Endothelial cell of umbilical vein (primary cell): ENCODE results near the gene ATP13A4. TPM values are rescaled to one million over a fixed set of nuclear protein-coding genes. Genes with fewer than 3 reads are reported as not detected.
A peak's percentile ranks its signal among the peaks of the same experiment; 100 is the strongest.

Experiments
- BruUV-seq: library from RNA; stranded (reverse); fragments of 400-500 nt; replicated peaks from 2 replicates; lab custom pipeline; 2021; lab: Mats Ljungman, UMichigan
- CTCF ChIA-PET: fragments of 300-600, 350-600 bp; sonication (Branson Sonifier 250); formaldehyde crosslinking; loops from one replicate; lab custom pipeline; 2021; ENCODE audit warnings: antibody characterized with exemption, inconsistent platforms; lab: Charles Lee
- POLR2A ChIA-PET: fragments of 300-600, 350-600 bp; sonication (Branson Sonifier 250); formaldehyde crosslinking; loops from one replicate; lab custom pipeline; 2021; ENCODE audit warnings: antibody characterized with exemption, inconsistent platforms; lab: Charles Lee
- DNase-seq: peaks from one replicate; pipeline ENCODE4 v3.0.0-alpha.2; 2011; ENCODE audit warnings: low read depth, low spot score
- FAIRE-seq: peaks from 2 replicates; lab custom pipeline; 2011; peaks lifted over from hg19 to GRCh38; lab: Jason Lieb, UNC
- H2AFZ ChIP-seq: 2 replicates; pipeline ENCODE4 v1.6.0; 2012; ENCODE audit warnings: low read depth, low read length, control low read depth, inconsistent platforms
- H3K27ac ChIP-seq: 2 replicates; pipeline ENCODE4 v1.5.1; 2011; ENCODE audit warnings: low read depth, mild to moderate bottlenecking, control low read depth, low read length, moderate library complexity; ENCODE audit not compliant: insufficient read depth
- H3K27me3 ChIP-seq, 2 experiments: 2 replicates each; pipeline versions ENCODE4 v1.6.0 to v1.6.1; 2011; ENCODE audit warnings: low read length in 2 of 2, mixed read lengths in 1 of 2; ENCODE audit not compliant: control insufficient read depth in 2 of 2, insufficient read depth in 2 of 2
- H3K36me3 ChIP-seq, 2 experiments: 2 replicates in 1 of 2; 3 replicates in 1 of 2; pipeline ENCODE4 v1.5.1; 2011; ENCODE audit warnings: low read length in 2 of 2, mild to moderate bottlenecking in 1 of 2, moderate library complexity in 1 of 2; ENCODE audit not compliant: control insufficient read depth in 2 of 2, insufficient read depth in 2 of 2; ENCODE audit errors: extremely low read depth in 1 of 2
- H3K4me1 ChIP-seq: 3 replicates; pipeline ENCODE4 v1.5.1; 2011; ENCODE audit warnings: mild to moderate bottlenecking, low read length; ENCODE audit not compliant: control insufficient read depth, insufficient read depth; ENCODE audit errors: extremely low read depth
- H3K4me2 ChIP-seq: 2 replicates; pipeline ENCODE4 v1.6.1; 2011; ENCODE audit warnings: low read length, control low read depth, mixed read lengths; ENCODE audit not compliant: insufficient read depth
- H3K4me3 ChIP-seq, 3 experiments: fragments of 200-600 bp in 1 of 3; sonication (generic), shearing (Covaris generic) in 1 of 3; replicated peaks in 1 of 3; 2 replicates each; pipeline ENCODE4 v1.5.1; 2011 to 2016; ENCODE audit warnings: control low read depth in 3 of 3, low read length in 3 of 3, mild to moderate bottlenecking in 2 of 3, inconsistent platforms in 1 of 3, low read depth in 1 of 3, moderate library complexity in 1 of 3; ENCODE audit not compliant: insufficient read depth in 1 of 3
- H3K79me2 ChIP-seq: 2 replicates; pipeline ENCODE4 v1.6.0; 2012; ENCODE audit warnings: low read length, inconsistent platforms; ENCODE audit not compliant: control insufficient read depth, insufficient read depth
- H3K9ac ChIP-seq: replicated peaks from 2 replicates; pipeline ENCODE3; 2011; ENCODE audit warnings: low read length, control low read depth; ENCODE audit not compliant: insufficient read depth; ENCODE audit errors: extremely low read depth
- H3K9me1 ChIP-seq: replicated peaks from 3 replicates; pipeline ENCODE4 v1.6.0; 2011; ENCODE audit warnings: mild to moderate bottlenecking, low read length; ENCODE audit not compliant: control insufficient read depth, insufficient read depth; ENCODE audit errors: extremely low read depth
- H3K9me3 ChIP-seq: replicated peaks from 2 replicates; pipeline ENCODE4 v1.5.1; 2012; ENCODE audit warnings: low read length, inconsistent platforms; ENCODE audit not compliant: control insufficient read depth, insufficient read depth
- H4K20me1 ChIP-seq: replicated peaks from 2 replicates; pipeline ENCODE3; 2011; ENCODE audit warnings: mild to moderate bottlenecking, low read length; ENCODE audit not compliant: control insufficient read depth, insufficient read depth; ENCODE audit errors: extremely low read depth
- CTCF ChIP-seq, 2 donors: IDR thresholded peaks; 1 replicate in 1 of 2; 2 replicates in 1 of 2; pipeline ENCODE4 v1.5.1; 2011; ENCODE audit warnings: low read length in 2 of 2, mild to moderate bottlenecking in 2 of 2, moderate library complexity in 2 of 2, control low read depth in 1 of 2, inconsistent platforms in 1 of 2, low read depth in 1 of 2; ENCODE audit not compliant: insufficient read depth in 1 of 2; ENCODE audit errors: extremely low read depth in 1 of 2
- EZH2 ChIP-seq: IDR thresholded peaks from 2 replicates; pipeline ENCODE4 v1.6.1; 2012; ENCODE audit warnings: borderline replicate concordance, low read depth, mild to moderate bottlenecking, moderate library complexity, low read length, inconsistent platforms; ENCODE audit not compliant: severe bottlenecking
- FOS ChIP-seq: IDR thresholded peaks from 2 replicates; pipeline ENCODE4 v1.6.1; 2011; ENCODE audit warnings: mild to moderate bottlenecking, low read length, moderate library complexity, borderline replicate concordance; ENCODE audit not compliant: insufficient read depth
- GATA2 ChIP-seq: IDR thresholded peaks from 2 replicates; pipeline ENCODE4 v1.7.0; 2011; ENCODE audit warnings: low read depth, mild to moderate bottlenecking, moderate library complexity, mixed read lengths, low read length; ENCODE audit not compliant: insufficient read length, insufficient read depth
- POLR2AphosphoS5 ChIP-seq: IDR thresholded peaks from 2 replicates; pipeline ENCODE4 v1.6.1; 2012; ENCODE audit warnings: low read depth, mild to moderate bottlenecking, control low read depth, low read length, moderate library complexity; ENCODE audit not compliant: insufficient read depth
- dilution Hi-C: fragments of 300-500 bp; cut with MboI; formaldehyde crosslinking; loops from one replicate; pipeline ENCODE4 v1.15.0; 2019; ENCODE audit warnings: low sequenced_read_pairs; ENCODE audit not compliant: extremely low pct_ligation_motif_present
- intact Hi-C: fragments of 100-400 bp; cut with micrococcal nuclease; formaldehyde crosslinking; loops from one replicate; pipeline ENCODE4 v1.10.0; 2022
- polyA plus RNA-seq, 4 experiments: library from polyadenylated mRNA; depleted of rRNA in 3 of 4; stranded (reverse) in 3 of 4; unstranded in 1 of 4; fragments of >200 nt; gene quantifications; 2 replicates each; pipeline versions ENCODE4 v1.2.1 to v1.2.3, GENCODE V29; 2011 to 2012; ENCODE audit warnings: missing spikeins in 1 of 4
- total RNA-seq: library from RNA; stranded (reverse); gene quantifications from 2 replicates; pipeline ENCODE4 v1.2.3, GENCODE V29; 2021

The ATP13A4 gene
- total and polyA plus RNA-seq, 2 donors (not counting 3 experiments of a cell fraction or from before 2014, with no cell fraction given): not detected

- no peak overlapping the region for H3K9ac ChIP-seq
- FAIRE-seq (no peak), DNase-seq (peak; percentile 4)
- H3K4me3 ChIP-seq: no peak overlapping the region
- no peaks in the 10 kb centered on the region for H3K79me2 ChIP-seq
- CTCF ChIA-PET: interaction anchor here (1.1 kb wide), 1 partner anchor 10 kb away, joined by 3 read pairs; no protein-coding TSS in a partner anchor
- POLR2A ChIA-PET: no interaction called here
- no TSS peak for BruUV-seq
- H3K4me2 ChIP-seq: no peak overlapping the region
- H3K4me1 ChIP-seq: no peaks in the 10 kb centered on the region
- no peak for TF ChIP-seq GATA2
- no peak overlapping the region for H2AFZ ChIP-seq
- H3K27ac ChIP-seq: no peak overlapping the region
- no peaks in the 10 kb centered on the region for H4K20me1 ChIP-seq
- no peaks in the 10 kb centered on the region for H3K9me3 ChIP-seq
- no peaks in the 10 kb centered on the region for H3K36me3 ChIP-seq
- intact Hi-C loops (no loop called here), dilution Hi-C loops (no loop called here)
- H3K27me3 ChIP-seq: no peaks in the 10 kb centered on the region
- no peaks in the 10 kb centered on the region for H3K9me1 ChIP-seq
Measured at GRCh38 chr3:193391902-193392301, 162.8 kb downstream of the ATP13A4 start.

DNA sequence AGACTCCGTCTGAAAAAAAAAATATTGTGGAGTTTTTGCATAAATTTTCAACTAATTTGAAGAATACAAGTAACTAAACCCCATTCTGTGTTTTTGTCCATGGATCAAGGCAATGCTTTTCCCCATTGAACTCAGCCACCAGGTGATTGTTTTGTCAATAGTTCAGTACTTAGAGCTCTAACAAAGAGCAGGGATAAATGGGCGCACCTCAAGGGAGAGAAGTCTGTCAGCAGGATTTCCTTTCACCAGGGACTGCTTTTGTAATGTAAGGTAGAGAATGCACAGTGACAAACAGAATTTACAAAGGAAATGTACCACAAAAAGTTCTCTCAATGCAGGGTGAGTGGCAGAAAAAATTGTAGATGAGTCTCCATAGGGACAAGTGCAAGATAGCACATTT lies 165.4 kb downstream of the ATP13A4 start:
- Histone ChIP-seq H3K9ac (no peak overlapping the region), H3K9me3 (no peaks in the 10 kb centered on the region), H2AFZ (no peak overlapping the region), H4K20me1 (no peaks in the 10 kb centered on the region), H3K27ac (no peak overlapping the region), H3K4me2 (no peak overlapping the region), H3K27me3 (no peaks in the 10 kb centered on the region), H3K36me3 (no peaks in the 10 kb centered on the region), H3K9me1 (no peaks in the 10 kb centered on the region), H3K4me3 (no peak overlapping the region), H3K4me1 (no peaks in the 10 kb centered on the region), H3K79me2 (no peaks in the 10 kb centered on the region)
- CTCF ChIA-PET: no interaction called here
- DNase-seq (no peak), FAIRE-seq (no peak)
- POLR2A ChIA-PET: no interaction called here
- TF ChIP-seq POLR2AphosphoS5 (no peak), GATA2 (no peak), CTCF (IDR thresholded peaks at IDR 0.05; ENCODE audit: extremely low read depth in 1 of 2, insufficient read depth in 1 of 2, low read depth in 1 of 2, low read length in 2 of 2) (no peak), EZH2 (no peak), FOS (no peak)
- dilution Hi-C loops (no loop called here), intact Hi-C loops (no loop called here)
- BruUV-seq: no TSS peak
